Loucy (cell line): ENCODE data around the gene OSBPL3.

ENCODE experiments used
- CTCF ChIP-seq: fragments of 200-600 bp; sonication (generic); conservative IDR thresholded peaks from 2 replicates; pipeline ENCODE4 v1.5.1; 2014; ENCODE audit warnings: mild to moderate bottlenecking, antibody characterized with exemption, low read length
- EZH2phosphoT487 ChIP-seq: fragments of 200-600 bp; IDR thresholded peaks from 2 replicates; pipeline ENCODE4 v1.6.1; 2018; ENCODE audit warnings: antibody characterized with exemption, mild to moderate bottlenecking, moderate library complexity, borderline replicate concordance

GRCh38 chr7:24943096-24943948 is 36.7 kb downstream of the OSBPL3 start:
- no peak for TF ChIP-seq CTCF
- no peak for TF ChIP-seq EZH2phosphoT487
